ENCODE data around the gene RHBDF1.

RHBDF1 gene

DNA sequence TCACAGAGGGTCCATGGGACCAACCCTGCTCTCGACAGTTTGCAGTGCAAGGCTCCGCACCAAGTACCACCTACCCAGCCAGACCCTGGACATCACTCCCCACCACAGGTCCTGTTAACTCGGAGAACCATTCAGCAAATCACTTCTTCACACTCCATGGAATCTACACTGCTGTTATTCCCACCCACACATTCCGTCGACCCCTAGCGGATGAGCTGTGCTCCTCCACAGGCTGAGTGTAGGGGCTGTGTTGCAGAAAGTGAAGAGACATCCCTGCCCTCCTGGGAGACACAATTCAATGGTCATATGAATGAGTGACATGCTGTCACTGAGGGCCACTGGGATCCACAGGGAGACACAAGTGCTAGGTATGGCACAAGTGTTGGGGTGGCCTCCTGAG lies 33.1 kb upstream of the RHBDF1 start:
- no peak for TF ChIP-seq ISL1 (CRISPR knock-in tag; IDR thresholded peaks at IDR 0.05)
- no peak for ATAC-seq

DNA sequence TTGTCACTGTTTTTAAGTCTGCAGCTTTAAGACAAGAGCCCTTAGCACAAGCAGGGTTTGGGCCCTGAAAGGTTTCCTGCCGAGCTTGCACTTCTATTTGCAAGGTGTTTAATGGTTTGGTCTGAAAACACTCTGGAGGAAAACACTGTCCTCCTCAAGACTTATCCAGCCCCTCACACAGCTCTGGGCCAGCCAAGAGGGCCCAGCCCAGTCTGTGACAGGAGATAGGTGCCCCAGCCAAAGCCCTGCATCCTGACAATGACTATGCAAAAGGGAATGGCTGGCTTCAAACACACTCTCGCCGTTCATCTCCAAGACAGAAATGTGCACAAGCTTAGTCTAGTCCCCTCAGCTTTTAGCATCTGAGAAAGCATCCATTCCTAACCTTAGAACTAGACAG lies 32.5 kb upstream of the RHBDF1 start:
- no peak for ATAC-seq
- no peak for TF ChIP-seq TSHZ2 (CRISPR knock-in tag; IDR thresholded peaks at IDR 0.05)
- TF ChIP-seq BACH2 (CRISPR knock-in tag; IDR thresholded peaks at IDR 0.05; ENCODE audit: borderline replicate concordance) = no peak
- TF ChIP-seq, protein P1, sequence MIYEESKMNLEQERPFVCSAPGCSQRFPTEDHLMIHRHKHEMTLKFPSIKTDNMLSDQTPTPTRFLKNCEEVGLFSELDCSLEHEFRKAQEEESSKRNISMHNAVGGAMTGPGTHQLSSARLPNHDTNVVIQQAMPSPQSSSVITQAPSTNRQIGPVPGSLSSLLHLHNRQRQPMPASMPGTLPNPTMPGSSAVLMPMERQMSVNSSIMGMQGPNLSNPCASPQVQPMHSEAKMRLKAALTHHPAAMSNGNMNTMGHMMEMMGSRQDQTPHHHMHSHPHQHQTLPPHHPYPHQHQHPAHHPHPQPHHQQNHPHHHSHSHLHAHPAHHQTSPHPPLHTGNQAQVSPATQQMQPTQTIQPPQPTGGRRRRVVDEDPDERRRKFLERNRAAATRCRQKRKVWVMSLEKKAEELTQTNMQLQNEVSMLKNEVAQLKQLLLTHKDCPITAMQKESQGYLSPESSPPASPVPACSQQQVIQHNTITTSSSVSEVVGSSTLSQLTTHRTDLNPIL (CRISPR knock-in tag; IDR thresholded peaks at IDR 0.05; ENCODE audit: low read depth) = no peak
- TF ChIP-seq SNAI2 (CRISPR knock-in tag; IDR thresholded peaks at IDR 0.05) = no peak
- no peak for TF ChIP-seq ZNF565 (CRISPR knock-in tag; conservative IDR thresholded peaks at IDR 0.05; ENCODE audit: low read depth)
- no peak for TF ChIP-seq POU6F1 (CRISPR knock-in tag; IDR thresholded peaks at IDR 0.05; ENCODE audit: borderline replicate concordance, low read depth)
- TF ChIP-seq ZFP3 (CRISPR knock-in tag; IDR thresholded peaks at IDR 0.05) = no peak
- TF ChIP-seq OSR1 (CRISPR knock-in tag; IDR thresholded peaks at IDR 0.05) = no peak
- TF ChIP-seq GLIS3 (CRISPR knock-in tag; IDR thresholded peaks at IDR 0.05) = no peak
- no peak for TF ChIP-seq ZNF8 (CRISPR knock-in tag; IDR thresholded peaks at IDR 0.05)
- no peak for TF ChIP-seq PPARA (CRISPR knock-in tag; IDR thresholded peaks at IDR 0.05; ENCODE audit: borderline replicate concordance)
- no peak for TF ChIP-seq CSDC2 (CRISPR knock-in tag; IDR thresholded peaks at IDR 0.05)
- no peak for TF ChIP-seq ESRRG (CRISPR knock-in tag; IDR thresholded peaks at IDR 0.05)
- TF ChIP-seq ISL1 (CRISPR knock-in tag; IDR thresholded peaks at IDR 0.05) = no peak
- TF ChIP-seq ARNTL (CRISPR knock-in tag; IDR thresholded peaks at IDR 0.05; ENCODE audit: borderline replicate concordance, low read depth) = no peak
- no peak for TF ChIP-seq TCF4 (CRISPR knock-in tag; IDR thresholded peaks at IDR 0.05; ENCODE audit: borderline replicate concordance)
- no peak for TF ChIP-seq RARB (CRISPR knock-in tag; IDR thresholded peaks at IDR 0.05)

DNA sequence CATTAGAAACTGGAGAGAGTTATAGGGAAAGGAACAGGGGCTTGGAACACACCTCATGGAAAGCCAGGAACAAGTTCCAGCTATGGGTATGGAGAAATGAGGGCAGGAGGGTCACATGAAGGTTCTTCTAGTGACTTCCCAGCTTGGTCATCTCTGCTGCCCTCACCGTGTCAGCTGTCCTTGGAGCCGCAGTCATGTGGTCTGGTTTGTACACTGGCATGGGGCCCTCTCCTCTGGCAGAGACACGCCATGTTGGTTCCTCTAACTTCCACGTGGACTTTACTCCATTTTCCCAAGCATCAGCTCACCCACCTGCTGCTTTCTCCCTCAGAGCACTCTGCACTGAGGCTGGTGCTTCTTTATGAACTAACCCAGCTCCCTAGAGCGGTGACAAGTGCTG lies 31.9 kb upstream of the RHBDF1 start:
- ATAC-seq = no peak

More for the DNA sequence above, 31.9 kb upstream of the RHBDF1 start:
- TF ChIP-seq, protein P2, sequence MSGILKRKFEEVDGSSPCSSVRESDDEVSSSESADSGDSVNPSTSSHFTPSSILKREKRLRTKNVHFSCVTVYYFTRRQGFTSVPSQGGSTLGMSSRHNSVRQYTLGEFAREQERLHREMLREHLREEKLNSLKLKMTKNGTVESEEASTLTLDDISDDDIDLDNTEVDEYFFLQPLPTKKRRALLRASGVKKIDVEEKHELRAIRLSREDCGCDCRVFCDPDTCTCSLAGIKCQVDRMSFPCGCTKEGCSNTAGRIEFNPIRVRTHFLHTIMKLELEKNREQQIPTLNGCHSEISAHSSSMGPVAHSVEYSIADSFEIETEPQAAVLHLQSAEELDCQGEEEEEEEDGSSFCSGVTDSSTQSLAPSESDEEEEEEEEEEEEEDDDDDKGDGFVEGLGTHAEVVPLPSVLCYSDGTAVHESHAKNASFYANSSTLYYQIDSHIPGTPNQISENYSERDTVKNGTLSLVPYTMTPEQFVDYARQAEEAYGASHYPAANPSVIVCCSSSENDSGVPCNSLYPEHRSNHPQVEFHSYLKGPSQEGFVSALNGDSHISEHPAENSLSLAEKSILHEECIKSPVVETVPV (CRISPR knock-in tag; IDR thresholded peaks at IDR 0.05) = no peak
- TF ChIP-seq ZFP30 (CRISPR knock-in tag; IDR thresholded peaks at IDR 0.05) (no peak), TOX (CRISPR knock-in tag; IDR thresholded peaks at IDR 0.05; ENCODE audit: borderline replicate concordance) (no peak), ZNF70 (CRISPR knock-in tag; IDR thresholded peaks at IDR 0.05) (no peak), ARNTL (CRISPR knock-in tag; IDR thresholded peaks at IDR 0.05; ENCODE audit: borderline replicate concordance, low read depth) (no peak), PPARA (CRISPR knock-in tag; IDR thresholded peaks at IDR 0.05; ENCODE audit: borderline replicate concordance) (no peak)
- TF ChIP-seq, protein P1 (CRISPR knock-in tag; IDR thresholded peaks at IDR 0.05; ENCODE audit: low read depth) = no peak
